ENCODE results near the gene RASGRF2.

Gene RASGRF2

DNA sequence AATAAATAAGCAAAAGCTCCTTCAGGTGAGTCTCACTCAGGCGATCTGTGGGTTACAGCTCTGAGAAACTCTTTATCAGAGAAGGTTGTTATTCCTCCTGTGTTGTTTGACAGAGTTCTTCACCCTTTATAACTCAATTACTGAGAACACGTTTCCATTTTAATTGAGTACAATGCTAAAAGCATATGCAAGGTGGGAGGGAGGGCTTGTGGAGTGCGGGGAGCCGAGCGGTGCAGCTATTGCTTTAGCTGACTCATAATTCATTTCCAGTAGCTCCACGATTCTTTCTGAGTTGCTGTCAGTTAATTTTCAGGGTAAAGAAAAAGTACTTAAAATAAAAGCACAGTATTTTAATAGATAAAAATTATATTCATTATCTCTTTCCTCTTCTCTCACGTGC is 168.3 kb downstream of the RASGRF2 start:
- H3K79me2 ChIP-seq (ENCODE audit: insufficient read depth, low read length) = no peaks in the 10 kb centered on the region
- TF ChIP-seq EZH2phosphoT487 (IDR thresholded peaks at IDR 0.05; ENCODE audit: borderline replicate concordance) = no peak
- TF ChIP-seq, protein P1, sequence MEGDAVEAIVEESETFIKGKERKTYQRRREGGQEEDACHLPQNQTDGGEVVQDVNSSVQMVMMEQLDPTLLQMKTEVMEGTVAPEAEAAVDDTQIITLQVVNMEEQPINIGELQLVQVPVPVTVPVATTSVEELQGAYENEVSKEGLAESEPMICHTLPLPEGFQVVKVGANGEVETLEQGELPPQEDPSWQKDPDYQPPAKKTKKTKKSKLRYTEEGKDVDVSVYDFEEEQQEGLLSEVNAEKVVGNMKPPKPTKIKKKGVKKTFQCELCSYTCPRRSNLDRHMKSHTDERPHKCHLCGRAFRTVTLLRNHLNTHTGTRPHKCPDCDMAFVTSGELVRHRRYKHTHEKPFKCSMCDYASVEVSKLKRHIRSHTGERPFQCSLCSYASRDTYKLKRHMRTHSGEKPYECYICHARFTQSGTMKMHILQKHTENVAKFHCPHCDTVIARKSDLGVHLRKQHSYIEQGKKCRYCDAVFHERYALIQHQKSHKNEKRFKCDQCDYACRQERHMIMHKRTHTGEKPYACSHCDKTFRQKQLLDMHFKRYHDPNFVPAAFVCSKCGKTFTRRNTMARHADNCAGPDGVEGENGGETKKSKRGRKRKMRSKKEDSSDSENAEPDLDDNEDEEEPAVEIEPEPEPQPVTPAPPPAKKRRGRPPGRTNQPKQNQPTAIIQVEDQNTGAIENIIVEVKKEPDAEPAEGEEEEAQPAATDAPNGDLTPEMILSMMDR (conservative IDR thresholded peaks at IDR 0.05; ENCODE audit: low read length) = no peak

DNA sequence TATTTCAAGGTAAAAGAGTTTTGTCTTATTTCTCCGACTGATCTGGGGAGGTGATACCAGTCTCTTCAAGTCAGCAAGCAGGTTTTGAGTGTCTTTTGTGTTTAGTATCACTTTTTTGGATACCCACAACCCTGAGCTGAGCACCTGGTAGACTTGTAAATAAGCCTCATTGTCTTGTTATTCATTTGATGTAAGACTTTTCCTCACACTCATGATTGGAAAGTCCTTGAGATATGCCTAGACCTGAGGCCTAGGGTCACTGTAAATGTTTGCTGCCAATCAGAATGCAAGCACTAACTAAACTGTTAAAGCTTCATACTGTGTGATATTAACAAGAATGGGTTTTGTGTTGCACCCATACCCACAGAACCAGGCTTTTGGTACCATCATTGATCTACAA is 172.2 kb downstream of the RASGRF2 start:
- no peaks in the 10 kb centered on the region for H3K9me3 ChIP-seq (ENCODE audit: insufficient read depth, low read depth, low read length)
- no peaks in the 10 kb centered on the region for H3K79me2 ChIP-seq (ENCODE audit: insufficient read depth, low read length)
- TF ChIP-seq EZH2phosphoT487 (IDR thresholded peaks at IDR 0.05; ENCODE audit: borderline replicate concordance) = no peak
- TF ChIP-seq, protein P1 (conservative IDR thresholded peaks at IDR 0.05; ENCODE audit: low read length) = no peak
- H3K9me2 ChIP-seq (replicated peaks; ENCODE audit: low read depth, low read length) = no peaks in the 10 kb centered on the region
- no peak overlapping the region for H2AFZ ChIP-seq (ENCODE audit: low read length)
- no peak overlapping the region for H3K4me3 ChIP-seq (ENCODE audit: low read length, poor library complexity, severe bottlenecking)
- no peaks in the 10 kb centered on the region for H3K36me3 ChIP-seq (ENCODE audit: insufficient read depth, low read length)
- no peaks in the 10 kb centered on the region for H4K20me1 ChIP-seq (ENCODE audit: insufficient read depth, low read length, poor library complexity, severe bottlenecking)
- H3F3A ChIP-seq (ENCODE audit: low read depth) = no peaks in the 10 kb centered on the region
- H3K4me2 ChIP-seq (ENCODE audit: low read depth, low read length, poor library complexity, severe bottlenecking) = no peak overlapping the region
- no peaks in the 10 kb centered on the region for H3K4me1 ChIP-seq (ENCODE audit: insufficient read depth, low read length, poor library complexity, severe bottlenecking)
- H3K9ac ChIP-seq (ENCODE audit: low read depth, low read length, poor library complexity, severe bottlenecking) = no peak overlapping the region
- H3K27me3 ChIP-seq (ENCODE audit: insufficient read depth, low read length, poor library complexity, severe bottlenecking) = no peaks in the 10 kb centered on the region

More for the DNA sequence above, 168.3 kb downstream of the RASGRF2 start:
- no peaks in the 10 kb centered on the region for H3K27me3 ChIP-seq (ENCODE audit: insufficient read depth, low read length, poor library complexity, severe bottlenecking)
- H3K36me3 ChIP-seq (ENCODE audit: insufficient read depth, low read length) = no peaks in the 10 kb centered on the region
- H3K4me2 ChIP-seq (ENCODE audit: low read depth, low read length, poor library complexity, severe bottlenecking) = no peak overlapping the region
- H3F3A ChIP-seq (ENCODE audit: low read depth) = no peaks in the 10 kb centered on the region
- H3K9ac ChIP-seq (ENCODE audit: low read depth, low read length, poor library complexity, severe bottlenecking) = no peak overlapping the region
- H3K9me3 ChIP-seq (ENCODE audit: insufficient read depth, low read depth, low read length) = no peaks in the 10 kb centered on the region
- no peak overlapping the region for H3K4me3 ChIP-seq (ENCODE audit: low read length, poor library complexity, severe bottlenecking)
- H3K9me2 ChIP-seq (replicated peaks; ENCODE audit: low read depth, low read length) = no peaks in the 10 kb centered on the region
- H4K20me1 ChIP-seq (ENCODE audit: insufficient read depth, low read length, poor library complexity, severe bottlenecking) = no peaks in the 10 kb centered on the region
- H2AFZ ChIP-seq (ENCODE audit: low read length) = no peak overlapping the region
- H3K4me1 ChIP-seq (ENCODE audit: insufficient read depth, low read length, poor library complexity, severe bottlenecking) = no peaks in the 10 kb centered on the region

DNA sequence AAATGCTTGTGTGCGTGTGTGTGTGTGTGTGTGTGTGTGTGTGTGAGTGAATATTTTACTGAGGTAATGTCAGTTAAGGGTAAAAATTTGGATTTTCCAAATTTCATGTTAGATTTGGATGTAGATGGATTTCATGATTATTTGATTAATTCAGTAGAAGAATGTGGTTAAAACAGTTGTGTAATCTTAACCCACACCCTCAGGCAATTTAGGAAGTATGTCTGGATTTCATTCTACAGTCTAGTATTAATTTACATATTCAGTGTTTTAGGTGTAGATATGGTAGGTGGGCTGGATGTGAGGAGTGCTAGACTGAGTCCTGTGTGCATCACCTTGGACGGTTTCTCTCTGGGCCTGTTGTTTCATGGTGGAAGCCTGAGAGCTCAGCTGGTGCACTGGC is 173.9 kb downstream of the RASGRF2 start:
- Histone ChIP-seq H3K4me2 (ENCODE audit: low read depth, low read length, poor library complexity, severe bottlenecking) (no peak overlapping the region), H3K4me3 (ENCODE audit: low read length, poor library complexity, severe bottlenecking) (no peak overlapping the region), H3K4me1 (ENCODE audit: insufficient read depth, low read length, poor library complexity, severe bottlenecking) (no peaks in the 10 kb centered on the region), H3K27me3 (ENCODE audit: insufficient read depth, low read length, poor library complexity, severe bottlenecking) (no peaks in the 10 kb centered on the region), H3K9me3 (ENCODE audit: insufficient read depth, low read depth, low read length) (no peaks in the 10 kb centered on the region), H2AFZ (ENCODE audit: low read length) (no peak overlapping the region), H3K9ac (ENCODE audit: low read depth, low read length, poor library complexity, severe bottlenecking) (no peak overlapping the region), H3F3A (ENCODE audit: low read depth) (no peaks in the 10 kb centered on the region), H3K79me2 (ENCODE audit: insufficient read depth, low read length) (no peaks in the 10 kb centered on the region), H4K20me1 (ENCODE audit: insufficient read depth, low read length, poor library complexity, severe bottlenecking) (no peaks in the 10 kb centered on the region), H3K9me2 (replicated peaks; ENCODE audit: low read depth, low read length) (no peaks in the 10 kb centered on the region), H3K36me3 (ENCODE audit: insufficient read depth, low read length) (no peaks in the 10 kb centered on the region)
- no peak for TF ChIP-seq EZH2phosphoT487 (IDR thresholded peaks at IDR 0.05; ENCODE audit: borderline replicate concordance)
- TF ChIP-seq, protein P1 (conservative IDR thresholded peaks at IDR 0.05; ENCODE audit: low read length) = no peak

Measured in Loucy (cell line).